ENCODE measurements around the gene MED15.

Gene MED15

GRCh38 chr22:20606784-20607128 lies 99.3 kb downstream of the MED15 start:
- no peak for FAIRE-seq
- TF ChIP-seq POLR2A (IDR thresholded peaks at IDR 0.05; ENCODE audit: low read depth, low read length) (no peak), TAF1 (IDR thresholded peaks at IDR 0.05; ENCODE audit: low read depth, low read length) (no peak), PAX5 (IDR thresholded peaks at IDR 0.05; ENCODE audit: insufficient read depth, low read length, severe bottlenecking) (no peak), POU2F2 (IDR thresholded peaks at IDR 0.05; ENCODE audit: low read depth, low read length) (no peak), SPI1 (IDR thresholded peaks at IDR 0.05; ENCODE audit: low read depth, low read length) (no peak), POLR2AphosphoS5 (IDR thresholded peaks at IDR 0.05; ENCODE audit: low read depth, low read length) (no peak)
- no peak for DNase-seq (ENCODE audit: insufficient read length, low spot score)

- FAIRE-seq (no peak), DNase-seq (ENCODE audit: insufficient read length, low spot score) (no peak)
- TF ChIP-seq POU2F2 (IDR thresholded peaks at IDR 0.05; ENCODE audit: low read depth, low read length) (no peak), POLR2A (IDR thresholded peaks at IDR 0.05; ENCODE audit: low read depth, low read length) (no peak), TAF1 (IDR thresholded peaks at IDR 0.05; ENCODE audit: low read depth, low read length) (no peak), POLR2AphosphoS5 (IDR thresholded peaks at IDR 0.05; ENCODE audit: low read depth, low read length) (no peak), PAX5 (IDR thresholded peaks at IDR 0.05; ENCODE audit: insufficient read depth, low read length, severe bottlenecking) (no peak), SPI1 (IDR thresholded peaks at IDR 0.05; ENCODE audit: low read depth, low read length) (no peak)
Observed at GRCh38 chr22:20607157-20607907, 99.9 kb downstream of the MED15 start.

- no peak for FAIRE-seq
- DNase-seq (ENCODE audit: insufficient read length, low spot score), result no peak
- TF ChIP-seq TAF1 (IDR thresholded peaks at IDR 0.05; ENCODE audit: low read depth, low read length) (no peak), POLR2AphosphoS5 (IDR thresholded peaks at IDR 0.05; ENCODE audit: low read depth, low read length) (no peak), POLR2A (IDR thresholded peaks at IDR 0.05; ENCODE audit: low read depth, low read length) (no peak), POU2F2 (IDR thresholded peaks at IDR 0.05; ENCODE audit: low read depth, low read length) (no peak), SPI1 (IDR thresholded peaks at IDR 0.05; ENCODE audit: low read depth, low read length) (no peak), PAX5 (IDR thresholded peaks at IDR 0.05; ENCODE audit: insufficient read depth, low read length, severe bottlenecking) (no peak)
Observed at GRCh38 chr22:20610243-20610686, 102.9 kb downstream of the MED15 start.

- DNase-seq (ENCODE audit: insufficient read length, low spot score) (no peak), FAIRE-seq (no peak)
- TF ChIP-seq POLR2A (IDR thresholded peaks at IDR 0.05; ENCODE audit: low read depth, low read length), result no peak
- TF ChIP-seq POLR2AphosphoS5 (IDR thresholded peaks at IDR 0.05; ENCODE audit: low read depth, low read length), result no peak
- TF ChIP-seq PAX5 (IDR thresholded peaks at IDR 0.05; ENCODE audit: insufficient read depth, low read length, severe bottlenecking), result no peak
Observed at GRCh38 chr22:20610757-20611156, 103.3 kb downstream of the MED15 start.

- TF ChIP-seq PAX5 (IDR thresholded peaks at IDR 0.05; ENCODE audit: insufficient read depth, low read length, severe bottlenecking) (no peak), TAF1 (IDR thresholded peaks at IDR 0.05; ENCODE audit: low read depth, low read length) (no peak)
- DNase-seq (ENCODE audit: insufficient read length, low spot score), result no peak
- no peak for FAIRE-seq
Observed at GRCh38 chr22:20611418-20611817, 104.0 kb downstream of the MED15 start.

GRCh38 chr22:20613301-20613700 lies 105.9 kb downstream of the MED15 start:
- DNase-seq (ENCODE audit: insufficient read length, low spot score) (no peak), FAIRE-seq (no peak)
- no peak for TF ChIP-seq POLR2AphosphoS5 (IDR thresholded peaks at IDR 0.05; ENCODE audit: low read depth, low read length)
- no peak for TF ChIP-seq TAF1 (IDR thresholded peaks at IDR 0.05; ENCODE audit: low read depth, low read length)
- TF ChIP-seq PAX5 (IDR thresholded peaks at IDR 0.05; ENCODE audit: insufficient read depth, low read length, severe bottlenecking), result no peak

- FAIRE-seq (no peak), DNase-seq (ENCODE audit: insufficient read length, low spot score) (no peak)
- TF ChIP-seq PAX5 (IDR thresholded peaks at IDR 0.05; ENCODE audit: insufficient read depth, low read length, severe bottlenecking) (no peak), POLR2AphosphoS5 (IDR thresholded peaks at IDR 0.05; ENCODE audit: low read depth, low read length) (no peak), SPI1 (IDR thresholded peaks at IDR 0.05; ENCODE audit: low read depth, low read length) (no peak), TAF1 (IDR thresholded peaks at IDR 0.05; ENCODE audit: low read depth, low read length) (no peak), POLR2A (IDR thresholded peaks at IDR 0.05; ENCODE audit: low read depth, low read length) (no peak), POU2F2 (IDR thresholded peaks at IDR 0.05; ENCODE audit: low read depth, low read length) (no peak)
Observed at GRCh38 chr22:20615021-20615420, 107.6 kb downstream of the MED15 start.

GRCh38 chr22:20615533-20616450 lies 108.4 kb downstream of the MED15 start:
- no peak for TF ChIP-seq POU2F2 (IDR thresholded peaks at IDR 0.05; ENCODE audit: low read depth, low read length)
- TF ChIP-seq POLR2A (IDR thresholded peaks at IDR 0.05; ENCODE audit: low read depth, low read length), result no peak
- no peak for TF ChIP-seq POLR2AphosphoS5 (IDR thresholded peaks at IDR 0.05; ENCODE audit: low read depth, low read length)
- no peak for TF ChIP-seq PAX5 (IDR thresholded peaks at IDR 0.05; ENCODE audit: insufficient read depth, low read length, severe bottlenecking)
- no peak for TF ChIP-seq TAF1 (IDR thresholded peaks at IDR 0.05; ENCODE audit: low read depth, low read length)
- no peak for TF ChIP-seq SPI1 (IDR thresholded peaks at IDR 0.05; ENCODE audit: low read depth, low read length)
- FAIRE-seq (no peak), DNase-seq (ENCODE audit: insufficient read length, low spot score) (no peak)

GRCh38 chr22:20616451-20617043 lies 109.1 kb downstream of the MED15 start:
- TF ChIP-seq PAX5 (IDR thresholded peaks at IDR 0.05; ENCODE audit: insufficient read depth, low read length, severe bottlenecking), result no peak
- no peak for TF ChIP-seq POU2F2 (IDR thresholded peaks at IDR 0.05; ENCODE audit: low read depth, low read length)
- TF ChIP-seq POLR2A (IDR thresholded peaks at IDR 0.05; ENCODE audit: low read depth, low read length), result no peak
- no peak for TF ChIP-seq TAF1 (IDR thresholded peaks at IDR 0.05; ENCODE audit: low read depth, low read length)
- no peak for TF ChIP-seq SPI1 (IDR thresholded peaks at IDR 0.05; ENCODE audit: low read depth, low read length)
- no peak for TF ChIP-seq POLR2AphosphoS5 (IDR thresholded peaks at IDR 0.05; ENCODE audit: low read depth, low read length)
- FAIRE-seq, result no peak
- DNase-seq (ENCODE audit: insufficient read length, low spot score), result no peak
